AG10803 (cell line): Measurements from ENCODE around the gene CRB2.

ENCODE experiments used
- DNase-seq: peaks from one replicate; pipeline ENCODE4 v3.0.0; 2010; ENCODE audit warnings: low read depth
- H3K4me3 ChIP-seq: 2 replicates; pipeline ENCODE4 v1.5.1; 2011; ENCODE audit warnings: mild to moderate bottlenecking, low read length, control low read depth
- TF ChIP-seq, protein P1 (sequence below): conservative IDR thresholded peaks from 2 replicates; pipeline ENCODE4 v1.5.1; 2011; ENCODE audit warnings: mild to moderate bottlenecking, low read length, control low read depth, inconsistent platforms

The CRB2 gene

DNA sequence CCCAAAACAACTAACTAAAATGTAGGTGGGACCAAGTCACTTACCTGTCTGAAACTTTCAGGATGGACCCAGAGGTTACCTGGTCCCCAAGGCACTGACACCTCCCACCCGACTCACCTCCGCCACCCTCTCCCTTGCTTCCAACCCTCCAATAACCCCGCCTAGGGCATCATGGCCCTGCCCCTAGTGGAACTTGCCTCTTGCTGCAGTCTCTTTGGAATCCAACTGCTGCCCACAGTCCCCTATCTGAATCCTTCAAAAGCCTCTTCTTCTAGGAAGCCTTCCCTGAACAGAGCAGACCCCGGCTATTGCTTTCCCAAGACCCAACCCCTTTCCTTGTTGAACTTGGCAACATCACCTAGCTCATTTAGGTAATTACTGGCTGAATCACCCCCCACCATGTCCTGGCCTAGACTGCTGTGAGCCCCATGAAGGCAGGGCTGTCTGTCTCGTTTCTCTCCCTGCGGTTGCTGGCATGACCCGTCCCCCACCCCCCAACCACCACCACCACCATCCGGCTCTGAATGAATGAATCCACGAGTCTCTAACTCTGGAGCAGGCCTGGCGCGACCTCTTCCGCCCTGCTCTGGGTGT, 9.4 kb downstream of the CRB2 start:
- TF ChIP-seq, protein P1, sequence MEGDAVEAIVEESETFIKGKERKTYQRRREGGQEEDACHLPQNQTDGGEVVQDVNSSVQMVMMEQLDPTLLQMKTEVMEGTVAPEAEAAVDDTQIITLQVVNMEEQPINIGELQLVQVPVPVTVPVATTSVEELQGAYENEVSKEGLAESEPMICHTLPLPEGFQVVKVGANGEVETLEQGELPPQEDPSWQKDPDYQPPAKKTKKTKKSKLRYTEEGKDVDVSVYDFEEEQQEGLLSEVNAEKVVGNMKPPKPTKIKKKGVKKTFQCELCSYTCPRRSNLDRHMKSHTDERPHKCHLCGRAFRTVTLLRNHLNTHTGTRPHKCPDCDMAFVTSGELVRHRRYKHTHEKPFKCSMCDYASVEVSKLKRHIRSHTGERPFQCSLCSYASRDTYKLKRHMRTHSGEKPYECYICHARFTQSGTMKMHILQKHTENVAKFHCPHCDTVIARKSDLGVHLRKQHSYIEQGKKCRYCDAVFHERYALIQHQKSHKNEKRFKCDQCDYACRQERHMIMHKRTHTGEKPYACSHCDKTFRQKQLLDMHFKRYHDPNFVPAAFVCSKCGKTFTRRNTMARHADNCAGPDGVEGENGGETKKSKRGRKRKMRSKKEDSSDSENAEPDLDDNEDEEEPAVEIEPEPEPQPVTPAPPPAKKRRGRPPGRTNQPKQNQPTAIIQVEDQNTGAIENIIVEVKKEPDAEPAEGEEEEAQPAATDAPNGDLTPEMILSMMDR = peak; percentile 36
- H3K4me3 ChIP-seq = no peak overlapping the region
- DNase-seq = no peak

- no peak overlapping the region for H3K4me3 ChIP-seq
- DNase-seq = no peak
- TF ChIP-seq, protein P1 = no peak
These were observed 10.0 kb downstream of the CRB2 start for GRCh38 chr9:123365881-123366528.

DNA sequence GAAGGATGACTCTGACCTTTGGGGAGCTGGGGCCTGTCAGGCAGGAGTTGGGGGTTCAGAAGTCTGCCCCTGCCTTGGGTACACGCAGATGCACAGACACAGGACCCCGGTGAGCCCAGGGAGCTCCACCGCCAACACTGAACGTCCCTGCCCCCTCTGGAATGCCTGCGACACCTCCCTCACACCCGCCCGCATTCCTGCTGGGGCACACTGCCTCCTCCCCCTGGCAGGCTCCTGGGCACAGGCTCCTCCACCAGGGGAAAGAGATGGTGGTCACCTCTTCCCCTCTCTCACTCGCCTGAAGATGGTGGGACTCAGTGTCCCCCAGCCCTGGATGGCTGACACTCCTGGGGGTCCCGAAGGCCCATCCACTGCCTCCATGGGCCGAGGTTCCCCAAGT, 12.0 kb downstream of the CRB2 start:
- TF ChIP-seq, protein P1 = no peak
- H3K4me3 ChIP-seq = no peak overlapping the region

DNA sequence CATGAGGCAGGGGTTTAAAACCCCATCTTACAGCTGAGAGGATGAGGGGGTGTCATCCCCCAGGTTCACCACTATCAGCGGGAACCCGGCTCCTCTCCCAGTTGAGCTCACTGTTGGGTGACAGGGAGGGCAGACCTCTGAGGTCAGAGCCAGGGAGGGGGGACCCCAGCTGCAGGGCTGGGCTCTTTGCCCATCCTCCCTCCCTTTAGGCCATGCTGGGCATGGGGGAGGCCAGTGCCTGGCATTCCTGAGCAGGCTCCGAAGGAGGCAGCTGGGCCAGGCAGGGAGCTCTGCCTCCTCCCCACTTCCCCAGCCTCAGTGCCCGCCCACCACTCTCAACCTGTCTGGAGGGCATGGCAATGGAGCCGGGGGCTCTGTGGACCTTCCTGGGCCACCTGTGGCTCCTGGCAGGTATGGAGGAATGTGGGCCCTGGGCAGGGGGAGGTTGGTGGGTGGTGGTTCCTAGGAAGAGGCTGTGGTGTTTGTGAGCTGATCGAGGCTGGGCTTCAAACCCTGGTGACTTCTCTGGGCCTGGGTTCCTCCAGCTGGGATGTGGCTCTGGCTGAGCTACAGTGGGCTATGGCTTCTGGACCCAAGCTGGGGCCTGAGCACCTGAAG, 12.6 kb downstream of the CRB2 start:
- TF ChIP-seq, protein P1 = no peak
- DNase-seq = no peak
- no peak overlapping the region for H3K4me3 ChIP-seq

More for the DNA sequence above, 12.0 kb downstream of the CRB2 start:
- no peak for DNase-seq

- no peak overlapping the region for H3K4me3 ChIP-seq
- no peak for DNase-seq
- TF ChIP-seq, protein P1 = no peak
These were observed 13.3 kb downstream of the CRB2 start for GRCh38 chr9:123369296-123369695.

- no peak overlapping the region for H3K4me3 ChIP-seq
- TF ChIP-seq, protein P1 = no peak
- DNase-seq = no peak
These were observed 14.1 kb downstream of the CRB2 start for GRCh38 chr9:123370108-123370507.
